ENCODE measurements around the gene KLF13. TPM values are rescaled to one million over a fixed set of nuclear protein-coding genes. Genes with fewer than 3 reads are reported as not detected.

Gene KLF13
- total RNA-seq, 1 experiment from 2014 or later = 60.1 TPM

- Histone ChIP-seq H2AFZ (ENCODE audit: low read depth, low read length, poor library complexity, severe bottlenecking) (no peak overlapping the region), H4K20me1 (ENCODE audit: insufficient read depth) (no peaks in the 10 kb centered on the region), H3K79me2 (ENCODE audit: insufficient read depth, low read length) (no peaks in the 10 kb centered on the region), H3K4me3 (replicated peaks in 1 of 2; ENCODE audit: low read depth in 1 of 2, low read length in 2 of 2) (no peak overlapping the region), H3K4me1 (ENCODE audit: control insufficient read depth in 1 of 2, insufficient read depth in 2 of 2, low read length in 2 of 2) (peaks cover 17 to 21% of the 10 kb centered on the region in 2 experiments), H3K9me3 (ENCODE audit: control insufficient read depth in 1 of 2, insufficient read depth in 1 of 2, low read depth in 1 of 2, low read length in 2 of 2) (no peaks in the 10 kb centered on the region), H3K36me3 (ENCODE audit: control insufficient read depth in 1 of 2, insufficient read depth in 2 of 2, low read length in 2 of 2) (no peaks in the 10 kb centered on the region), H3K27me3 (ENCODE audit: insufficient read depth, low read length) (no peaks in the 10 kb centered on the region), H3K27ac (ENCODE audit: low read depth, low read length) (no peak overlapping the region), H3K9me2 (ENCODE audit: insufficient read depth) (no peaks in the 10 kb centered on the region), H3K4me2 (ENCODE audit: low read length) (no peak overlapping the region), H3K9ac (ENCODE audit: low read length) (no peak overlapping the region)
- ChIA-PET RAD21 (ENCODE audit: low non-redundant PET in 1 of 2, low total read pairs in 2 of 2, uncharacterized antibody in 2 of 2, unreplicated experiment in 2 of 2) (no interaction called here), POLR2A (no interaction called here), CTCF (no interaction called here)
- intact Hi-C loops (cut with micrococcal nuclease) = no loop called here
- no peak for ATAC-seq
- BruUV-seq (replicated peaks) = no TSS peak
- DNase-seq (ENCODE audit: low read depth, low spot score) = no peak
- no peak for TF ChIP-seq ZNF274 (IDR thresholded peaks at IDR 0.05; ENCODE audit: low read depth, low read length)
- no peak for TF ChIP-seq RAD21 (IDR thresholded peaks at IDR 0.05; ENCODE audit: low read depth)
- no peak for TF ChIP-seq CTCF (IDR thresholded peaks at IDR 0.05 in 2 of 3, conservative IDR thresholded peaks at IDR 0.05 in 1 of 3; ENCODE audit: borderline replicate concordance in 1 of 3, insufficient read depth in 1 of 3, low read depth in 2 of 3, low read length in 2 of 3)
- no peak for TF ChIP-seq CBX3 (IDR thresholded peaks at IDR 0.05; ENCODE audit: low read depth)
- TF ChIP-seq EGR1 (IDR thresholded peaks at IDR 0.05; ENCODE audit: low read depth) = no peak
- no peak for TF ChIP-seq POLR2A (IDR thresholded peaks at IDR 0.05; ENCODE audit: borderline replicate concordance, extremely low read depth, insufficient read depth, insufficient read length)
- no peak for TF ChIP-seq ATF3 (IDR thresholded peaks at IDR 0.05)
- TF ChIP-seq POLR2AphosphoS5 (IDR thresholded peaks at IDR 0.05; ENCODE audit: low read depth, low read length) = no peak
- no peak for TF ChIP-seq FOSL1 (IDR thresholded peaks at IDR 0.05; ENCODE audit: low read depth)
- TF ChIP-seq CEBPB (IDR thresholded peaks at IDR 0.05; ENCODE audit: low read depth) = no peak
- TF ChIP-seq TCF7L2 (IDR thresholded peaks at IDR 0.05; ENCODE audit: borderline replicate concordance, extremely low read depth, insufficient read depth, insufficient read length) = no peak
- TF ChIP-seq ELF1 (IDR thresholded peaks at IDR 0.05; ENCODE audit: borderline replicate concordance, low read depth) = no peak
- TF ChIP-seq ZBTB33 (IDR thresholded peaks at IDR 0.05; ENCODE audit: extremely low read depth, insufficient replicate concordance, low read length) = no peak
- no peak for TF ChIP-seq SRF (IDR thresholded peaks at IDR 0.05; ENCODE audit: low read depth)
- no peak for TF ChIP-seq REST (IDR thresholded peaks at IDR 0.05; ENCODE audit: low read depth)
- TF ChIP-seq EZH2phosphoT487 (IDR thresholded peaks at IDR 0.05; ENCODE audit: borderline replicate concordance) = no peak
- TF ChIP-seq SP1 (IDR thresholded peaks at IDR 0.05; ENCODE audit: low read depth) = no peak
These were observed 25.5 kb upstream of the KLF13 start for GRCh38 chr15:31300981-31301672.

Data from HCT116 (cell line).